ENCODE results near the gene THOC6.
A peak's percentile ranks its signal among the peaks of the same experiment; 100 is the strongest.

THOC6 gene

GRCh38 chr16:3007059-3007956 lies 16.5 kb upstream of the THOC6 start:
- no peaks in the 10 kb centered on the region for H3K36me3 ChIP-seq (ENCODE audit: control insufficient read depth, insufficient read depth, low read length)
- H3K9me3 ChIP-seq (ENCODE audit: control insufficient read depth, low read length): no peaks in the 10 kb centered on the region
- peaks cover 27% of the 10 kb centered on the region for H3K4me1 ChIP-seq (ENCODE audit: control insufficient read depth, insufficient read depth, low read length)
- no peak overlapping the region for H3K4me3 ChIP-seq (ENCODE audit: insufficient read depth, low read depth, low read length)
- 51 to 52% methylated on average over 13 of the region's 13 CpGs for WGBS, 2 experiments
- no peak overlapping the region for H3K27ac ChIP-seq (ENCODE audit: insufficient read depth, low read depth, low read length, poor library complexity, severe bottlenecking)
- peaks cover 55% of the 10 kb centered on the region for H3K27me3 ChIP-seq (ENCODE audit: control insufficient read depth, insufficient read depth, low read length, poor library complexity, severe bottlenecking)

- H3K4me3 ChIP-seq (ENCODE audit: insufficient read depth, low read depth, low read length): no peak overlapping the region
- 8% methylated on average over 15 to 17 of the region's 17 CpGs for WGBS, 2 experiments
- H3K4me1 ChIP-seq (ENCODE audit: control insufficient read depth, insufficient read depth, low read length): peaks cover 27% of the 10 kb centered on the region
- no peaks in the 10 kb centered on the region for H3K9me3 ChIP-seq (ENCODE audit: control insufficient read depth, low read length)
- peaks cover 63% of the 10 kb centered on the region for H3K27me3 ChIP-seq (ENCODE audit: control insufficient read depth, insufficient read depth, low read length, poor library complexity, severe bottlenecking)
- H3K27ac ChIP-seq (ENCODE audit: insufficient read depth, low read depth, low read length, poor library complexity, severe bottlenecking): no peak overlapping the region
- no peaks in the 10 kb centered on the region for H3K36me3 ChIP-seq (ENCODE audit: control insufficient read depth, insufficient read depth, low read length)
Measured at GRCh38 chr16:3007957-3008689, 15.7 kb upstream of the THOC6 start.

- peaks cover 27% of the 10 kb centered on the region for H3K4me1 ChIP-seq (ENCODE audit: control insufficient read depth, insufficient read depth, low read length)
- H3K9me3 ChIP-seq (ENCODE audit: control insufficient read depth, low read length): no peaks in the 10 kb centered on the region
- peaks cover 68% of the 10 kb centered on the region for H3K27me3 ChIP-seq (ENCODE audit: control insufficient read depth, insufficient read depth, low read length, poor library complexity, severe bottlenecking)
- no peak overlapping the region for H3K27ac ChIP-seq (ENCODE audit: insufficient read depth, low read depth, low read length, poor library complexity, severe bottlenecking)
- no peaks in the 10 kb centered on the region for H3K36me3 ChIP-seq (ENCODE audit: control insufficient read depth, insufficient read depth, low read length)
- WGBS, 2 experiments: 36 to 39% methylated on average over 4 of the region's 4 CpGs
- H3K4me3 ChIP-seq (ENCODE audit: insufficient read depth, low read depth, low read length): no peak overlapping the region
Measured at GRCh38 chr16:3008690-3009037, 15.2 kb upstream of the THOC6 start.

- WGBS, 2 experiments: 22 to 24% methylated on average over 21 of the region's 21 CpGs
- Histone ChIP-seq H3K27ac (ENCODE audit: insufficient read depth, low read depth, low read length, poor library complexity, severe bottlenecking) (no peak overlapping the region), H3K36me3 (ENCODE audit: control insufficient read depth, insufficient read depth, low read length) (no peaks in the 10 kb centered on the region), H3K4me3 (ENCODE audit: insufficient read depth, low read depth, low read length) (peak overlapping the region; percentile 6), H3K27me3 (ENCODE audit: control insufficient read depth, insufficient read depth, low read length, poor library complexity, severe bottlenecking) (peaks cover 70% of the 10 kb centered on the region), H3K4me1 (ENCODE audit: control insufficient read depth, insufficient read depth, low read length) (peaks cover 35% of the 10 kb centered on the region), H3K9me3 (ENCODE audit: control insufficient read depth, low read length) (no peaks in the 10 kb centered on the region)
Measured at GRCh38 chr16:3009568-3010390, 14.1 kb upstream of the THOC6 start.

GRCh38 chr16:3010510-3010909 lies 13.3 kb upstream of the THOC6 start:
- WGBS, 2 experiments: 94 to 96% methylated on average over 7 of the region's 8 CpGs
- Histone ChIP-seq H3K4me1 (ENCODE audit: control insufficient read depth, insufficient read depth, low read length) (peaks cover 35% of the 10 kb centered on the region), H3K36me3 (ENCODE audit: control insufficient read depth, insufficient read depth, low read length) (no peaks in the 10 kb centered on the region), H3K9me3 (ENCODE audit: control insufficient read depth, low read length) (no peaks in the 10 kb centered on the region), H3K27ac (ENCODE audit: insufficient read depth, low read depth, low read length, poor library complexity, severe bottlenecking) (no peak overlapping the region), H3K4me3 (ENCODE audit: insufficient read depth, low read depth, low read length) (no peak overlapping the region), H3K27me3 (ENCODE audit: control insufficient read depth, insufficient read depth, low read length, poor library complexity, severe bottlenecking) (peaks cover 63% of the 10 kb centered on the region)

GRCh38 chr16:3012246-3012645 lies 11.6 kb upstream of the THOC6 start:
- H3K4me3 ChIP-seq (ENCODE audit: insufficient read depth, low read depth, low read length): peak overlapping the region; percentile 2
- no peaks in the 10 kb centered on the region for H3K36me3 ChIP-seq (ENCODE audit: control insufficient read depth, insufficient read depth, low read length)
- 17% methylated on average over 19 of the region's 19 CpGs for WGBS, 2 experiments
- peaks cover 48% of the 10 kb centered on the region for H3K27me3 ChIP-seq (ENCODE audit: control insufficient read depth, insufficient read depth, low read length, poor library complexity, severe bottlenecking)
- no peak overlapping the region for H3K27ac ChIP-seq (ENCODE audit: insufficient read depth, low read depth, low read length, poor library complexity, severe bottlenecking)
- no peaks in the 10 kb centered on the region for H3K9me3 ChIP-seq (ENCODE audit: control insufficient read depth, low read length)
- H3K4me1 ChIP-seq (ENCODE audit: control insufficient read depth, insufficient read depth, low read length): peaks cover 35% of the 10 kb centered on the region

GRCh38 chr16:3012828-3013420 lies 10.9 kb upstream of the THOC6 start, which contains the start of gene CLDN9:
TSS of gene CLDN9 (plus strand) at chr16:3012923. CDS start at chr16:3013363, 440 bp downstream.
- H3K4me3 ChIP-seq (ENCODE audit: insufficient read depth, low read depth, low read length): peak within 1 kb of the TSS; percentile 2
- WGBS, 2 experiments: 25 to 26% methylated on average over 27 of the region's 27 CpGs
- H3K36me3 ChIP-seq (ENCODE audit: control insufficient read depth, insufficient read depth, low read length): no peaks in the 10 kb centered on the region
- peaks cover 44% of the 10 kb centered on the region for H3K27me3 ChIP-seq (ENCODE audit: control insufficient read depth, insufficient read depth, low read length, poor library complexity, severe bottlenecking)
- H3K27ac ChIP-seq (ENCODE audit: insufficient read depth, low read depth, low read length, poor library complexity, severe bottlenecking): no peak within 1 kb of the TSS
- peaks cover 29% of the 10 kb centered on the region for H3K4me1 ChIP-seq (ENCODE audit: control insufficient read depth, insufficient read depth, low read length)
- H3K9me3 ChIP-seq (ENCODE audit: control insufficient read depth, low read length): no peaks in the 10 kb centered on the region

GRCh38 chr16:3013491-3013951 lies 10.3 kb upstream of the THOC6 start:
- Histone ChIP-seq H3K27ac (ENCODE audit: insufficient read depth, low read depth, low read length, poor library complexity, severe bottlenecking) (no peak overlapping the region), H3K4me3 (ENCODE audit: insufficient read depth, low read depth, low read length) (no peak overlapping the region), H3K9me3 (ENCODE audit: control insufficient read depth, low read length) (no peaks in the 10 kb centered on the region), H3K4me1 (ENCODE audit: control insufficient read depth, insufficient read depth, low read length) (peaks cover 25% of the 10 kb centered on the region), H3K27me3 (ENCODE audit: control insufficient read depth, insufficient read depth, low read length, poor library complexity, severe bottlenecking) (peaks cover 38% of the 10 kb centered on the region), H3K36me3 (ENCODE audit: control insufficient read depth, insufficient read depth, low read length) (no peaks in the 10 kb centered on the region)
- WGBS, 2 experiments: 74 to 76% methylated on average over 27 of the region's 27 CpGs

- no peak overlapping the region for H3K27ac ChIP-seq (ENCODE audit: insufficient read depth, low read depth, low read length, poor library complexity, severe bottlenecking)
- H3K4me3 ChIP-seq (ENCODE audit: insufficient read depth, low read depth, low read length): no peak overlapping the region
- peaks cover 33% of the 10 kb centered on the region for H3K27me3 ChIP-seq (ENCODE audit: control insufficient read depth, insufficient read depth, low read length, poor library complexity, severe bottlenecking)
- WGBS, 2 experiments: 79 to 81% methylated on average over 12 of the region's 12 CpGs
- no peaks in the 10 kb centered on the region for H3K9me3 ChIP-seq (ENCODE audit: control insufficient read depth, low read length)
- peaks cover 22% of the 10 kb centered on the region for H3K4me1 ChIP-seq (ENCODE audit: control insufficient read depth, insufficient read depth, low read length)
- H3K36me3 ChIP-seq (ENCODE audit: control insufficient read depth, insufficient read depth, low read length): no peaks in the 10 kb centered on the region
Measured at GRCh38 chr16:3013998-3014690, 9.7 kb upstream of the THOC6 start.
